ENCODE data around the gene HACE1. TPM values are rescaled to one million over a fixed set of nuclear protein-coding genes. Genes with fewer than 3 reads are reported as not detected.

Gene HACE1
- total RNA-seq, 1 donor = 9.3 TPM

DNA sequence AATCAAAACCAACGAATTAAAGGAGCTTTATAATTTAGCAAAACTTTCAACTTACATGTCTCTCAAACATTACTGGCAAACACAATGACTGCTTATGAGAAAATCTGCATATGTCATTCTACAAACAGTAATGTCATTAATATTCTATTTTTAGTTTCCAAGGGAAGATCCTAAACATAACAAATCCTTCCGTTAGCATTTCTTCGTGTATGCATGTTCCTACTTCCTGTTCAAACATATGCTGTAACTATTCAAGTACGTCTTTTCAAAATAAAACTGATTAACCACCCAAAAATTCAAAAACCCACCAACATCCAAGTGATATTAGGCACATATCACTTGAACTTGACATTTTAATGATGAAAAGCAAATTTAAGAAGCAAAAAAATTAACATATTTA lies 131.3 kb downstream of the HACE1 start:
- Histone ChIP-seq H3K27me3 (ENCODE audit: insufficient read depth, low read length) (no peaks in the 10 kb centered on the region), H3K9me3 (ENCODE audit: low read depth, low read length) (no peaks in the 10 kb centered on the region), H3K4me1 (ENCODE audit: insufficient read depth, low read length) (no peaks in the 10 kb centered on the region), H3K4me3 (ENCODE audit: low read length) (no peak overlapping the region)

DNA sequence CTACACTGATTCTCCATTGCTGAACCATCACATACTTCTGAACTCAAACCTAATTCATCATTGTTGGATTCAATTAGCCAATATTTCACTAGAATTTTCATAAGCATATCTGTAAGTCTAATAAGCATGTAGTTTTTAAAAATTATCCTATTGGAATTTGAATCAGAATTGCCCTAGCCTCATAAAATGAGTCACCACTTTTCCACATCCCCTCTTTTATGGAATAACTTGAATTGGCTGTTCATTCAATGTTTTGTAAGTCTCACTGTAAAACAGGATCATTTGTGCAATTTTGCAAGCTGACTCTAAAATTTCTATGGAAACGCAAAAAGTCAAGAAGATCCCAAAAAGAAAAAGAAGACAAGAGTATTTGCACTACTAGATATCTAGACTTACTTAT lies 141.0 kb downstream of the HACE1 start:
- Histone ChIP-seq H3K4me3 (ENCODE audit: low read length) (no peak overlapping the region), H3K27me3 (ENCODE audit: insufficient read depth, low read length) (no peaks in the 10 kb centered on the region), H3K9me3 (ENCODE audit: low read depth, low read length) (no peaks in the 10 kb centered on the region), H3K4me1 (ENCODE audit: insufficient read depth, low read length) (no peaks in the 10 kb centered on the region)

DNA sequence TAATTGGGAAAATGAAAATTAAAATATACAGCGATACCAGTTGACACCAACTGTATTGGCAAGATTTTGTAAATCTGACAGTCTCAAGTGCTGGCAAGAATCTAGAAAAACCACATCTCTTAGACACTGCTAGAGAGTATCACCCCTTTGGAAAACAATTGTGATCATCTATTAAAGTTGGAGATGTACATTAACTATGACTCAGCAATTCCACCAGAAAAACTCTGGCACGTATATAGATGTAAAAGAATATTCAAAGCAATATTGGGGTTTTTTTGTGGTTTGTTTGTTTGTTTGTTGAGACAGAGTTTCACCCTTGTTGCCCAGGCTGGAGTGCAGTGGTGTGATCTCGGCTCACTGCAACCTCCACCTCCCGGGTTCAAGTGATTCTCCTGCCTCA lies 142.9 kb downstream of the HACE1 start:
- Histone ChIP-seq H3K4me3 (ENCODE audit: low read length) (no peak overlapping the region), H3K27me3 (ENCODE audit: insufficient read depth, low read length) (no peaks in the 10 kb centered on the region), H3K4me1 (ENCODE audit: insufficient read depth, low read length) (no peaks in the 10 kb centered on the region), H3K9me3 (ENCODE audit: low read depth, low read length) (no peaks in the 10 kb centered on the region)

DNA sequence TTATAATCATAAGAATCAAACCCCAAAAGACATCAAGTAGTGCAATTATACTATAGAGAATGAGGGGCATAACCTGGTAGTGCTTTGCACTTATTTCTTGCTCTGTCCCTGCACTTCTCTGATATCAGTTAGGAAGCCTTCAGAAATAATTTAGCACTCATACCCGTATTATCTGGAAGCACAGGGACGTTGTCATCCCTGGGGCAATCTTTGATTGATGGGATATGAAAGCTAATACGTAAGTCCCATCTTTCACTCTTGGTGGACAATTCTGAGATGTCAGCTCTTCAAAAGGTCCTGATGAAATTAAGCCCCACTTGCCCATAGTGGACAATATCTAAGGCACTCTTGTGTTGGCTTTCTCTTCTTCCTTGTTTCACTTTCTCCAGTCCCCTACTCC lies 144.9 kb downstream of the HACE1 start:
- H3K27me3 ChIP-seq (ENCODE audit: insufficient read depth, low read length) = no peaks in the 10 kb centered on the region
- no peaks in the 10 kb centered on the region for H3K4me1 ChIP-seq (ENCODE audit: insufficient read depth, low read length)
- H3K4me3 ChIP-seq (ENCODE audit: low read length) = no peak overlapping the region
- no peaks in the 10 kb centered on the region for H3K9me3 ChIP-seq (ENCODE audit: low read depth, low read length)

DNA sequence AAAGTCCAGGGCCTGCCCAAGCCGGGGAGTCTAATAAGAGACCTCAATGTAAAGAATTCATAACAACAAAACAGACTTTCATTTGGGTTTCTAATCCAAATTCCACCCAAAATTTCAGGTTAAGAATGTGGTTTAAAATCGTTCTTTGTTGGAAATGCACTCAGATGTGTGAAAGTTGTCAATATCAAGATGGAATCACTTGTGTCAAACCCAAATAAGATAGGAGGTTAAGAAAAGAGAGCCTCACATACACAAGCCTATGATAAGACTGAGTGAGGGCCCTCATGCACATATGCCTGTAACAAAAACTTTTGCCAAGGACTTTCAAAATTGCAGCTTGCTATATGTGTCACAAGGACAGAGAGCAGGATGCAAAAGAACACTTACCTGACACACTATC lies 145.7 kb downstream of the HACE1 start:
- H3K4me1 ChIP-seq (ENCODE audit: insufficient read depth, low read length) = no peaks in the 10 kb centered on the region
- no peak overlapping the region for H3K4me3 ChIP-seq (ENCODE audit: low read length)
- no peaks in the 10 kb centered on the region for H3K27me3 ChIP-seq (ENCODE audit: insufficient read depth, low read length)
- H3K9me3 ChIP-seq (ENCODE audit: low read depth, low read length) = no peaks in the 10 kb centered on the region

DNA sequence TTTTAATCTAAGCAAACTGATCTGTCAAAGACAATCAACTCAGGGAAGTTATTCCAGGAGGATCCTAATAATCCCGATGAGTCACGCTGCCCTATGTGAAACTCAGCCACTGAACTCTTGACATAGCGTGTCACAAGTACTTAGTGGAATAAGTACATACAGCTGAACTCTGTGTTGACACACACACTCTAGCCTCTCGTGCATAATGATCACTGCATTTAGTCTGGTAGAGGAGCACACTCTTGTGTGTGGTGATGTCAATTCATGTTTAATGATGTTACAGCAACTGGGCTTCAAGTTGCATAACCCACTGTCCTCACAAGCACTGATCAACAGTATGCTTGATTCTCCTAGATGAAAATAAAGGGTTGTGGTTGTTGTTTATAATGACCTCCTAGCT lies 148.3 kb downstream of the HACE1 start:
- H3K4me3 ChIP-seq (ENCODE audit: low read length) = no peak overlapping the region
- H3K4me1 ChIP-seq (ENCODE audit: insufficient read depth, low read length) = no peaks in the 10 kb centered on the region
- no peaks in the 10 kb centered on the region for H3K27me3 ChIP-seq (ENCODE audit: insufficient read depth, low read length)
- H3K9me3 ChIP-seq (ENCODE audit: low read depth, low read length) = no peaks in the 10 kb centered on the region

DNA sequence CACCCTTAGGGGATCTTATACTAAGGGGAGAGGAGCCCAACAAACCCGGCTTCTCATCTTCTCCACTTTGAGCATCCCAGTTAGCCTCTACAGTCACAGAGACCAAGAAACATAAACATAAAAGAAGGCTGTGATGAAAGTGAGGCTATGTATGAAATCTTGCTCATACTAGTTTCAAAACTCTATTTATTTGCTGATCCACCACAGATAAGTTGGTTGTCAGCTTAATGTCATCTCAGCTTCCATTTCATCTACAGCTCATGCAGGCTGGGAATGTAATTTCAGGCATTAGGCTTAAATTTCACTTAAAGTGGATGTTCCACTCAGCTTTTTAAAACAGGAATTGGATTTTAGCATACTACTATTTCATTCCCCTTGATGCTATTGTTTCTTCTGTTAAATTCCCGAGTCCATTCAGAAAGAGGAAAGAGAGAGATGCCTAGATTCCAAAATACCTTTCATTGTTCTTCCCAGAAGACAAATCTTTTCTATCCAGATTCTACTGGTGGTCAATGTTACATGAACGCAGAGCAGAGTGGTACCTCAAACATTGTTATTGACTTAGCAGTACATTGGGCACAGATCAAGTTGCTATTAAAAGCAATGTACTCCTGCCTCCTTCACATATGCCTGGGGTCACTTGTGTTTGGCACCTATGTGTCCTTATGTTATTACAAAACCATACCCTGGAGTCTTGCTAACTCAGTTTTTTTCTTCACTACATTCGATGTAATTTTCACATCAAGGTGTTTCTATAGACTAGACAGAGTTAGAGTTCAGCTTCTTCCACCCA lies 149.0 kb downstream of the HACE1 start:
- Histone ChIP-seq H3K9me3 (ENCODE audit: low read depth, low read length) (no peaks in the 10 kb centered on the region), H3K27me3 (ENCODE audit: insufficient read depth, low read length) (no peaks in the 10 kb centered on the region), H3K4me3 (ENCODE audit: low read length) (no peak overlapping the region), H3K4me1 (ENCODE audit: insufficient read depth, low read length) (peaks cover 1% of the 10 kb centered on the region)

DNA sequence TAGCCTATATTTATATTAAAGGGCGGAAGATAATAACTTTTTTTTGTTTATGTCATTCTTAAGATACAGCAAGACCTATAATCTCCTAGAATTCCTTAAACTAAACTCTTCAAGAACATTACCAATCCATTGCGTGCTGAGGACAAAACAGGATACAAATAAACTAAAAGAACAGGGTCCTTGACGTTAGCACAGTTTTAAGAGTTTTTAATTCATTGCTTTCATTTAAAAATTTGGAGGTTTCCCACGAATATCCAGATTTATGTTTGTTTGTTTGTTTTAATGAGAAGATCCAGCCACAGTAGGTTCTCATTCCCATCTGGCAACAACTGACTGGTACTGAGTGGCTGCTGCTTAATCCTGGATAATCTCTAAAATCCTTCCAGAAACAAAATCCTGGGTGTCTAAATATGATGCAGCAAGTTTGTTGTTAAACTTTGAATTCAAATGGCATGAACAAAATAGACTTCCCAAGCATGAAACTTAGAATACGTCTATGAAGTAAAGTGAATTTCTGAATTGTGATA lies 153.7 kb downstream of the HACE1 start:
- no peak overlapping the region for H3K4me3 ChIP-seq (ENCODE audit: low read length)
- H3K9me3 ChIP-seq (ENCODE audit: low read depth, low read length) = no peaks in the 10 kb centered on the region
- H3K4me1 ChIP-seq (ENCODE audit: insufficient read depth, low read length) = peaks cover 18% of the 10 kb centered on the region
- H3K27me3 ChIP-seq (ENCODE audit: insufficient read depth, low read length) = no peaks in the 10 kb centered on the region

DNA sequence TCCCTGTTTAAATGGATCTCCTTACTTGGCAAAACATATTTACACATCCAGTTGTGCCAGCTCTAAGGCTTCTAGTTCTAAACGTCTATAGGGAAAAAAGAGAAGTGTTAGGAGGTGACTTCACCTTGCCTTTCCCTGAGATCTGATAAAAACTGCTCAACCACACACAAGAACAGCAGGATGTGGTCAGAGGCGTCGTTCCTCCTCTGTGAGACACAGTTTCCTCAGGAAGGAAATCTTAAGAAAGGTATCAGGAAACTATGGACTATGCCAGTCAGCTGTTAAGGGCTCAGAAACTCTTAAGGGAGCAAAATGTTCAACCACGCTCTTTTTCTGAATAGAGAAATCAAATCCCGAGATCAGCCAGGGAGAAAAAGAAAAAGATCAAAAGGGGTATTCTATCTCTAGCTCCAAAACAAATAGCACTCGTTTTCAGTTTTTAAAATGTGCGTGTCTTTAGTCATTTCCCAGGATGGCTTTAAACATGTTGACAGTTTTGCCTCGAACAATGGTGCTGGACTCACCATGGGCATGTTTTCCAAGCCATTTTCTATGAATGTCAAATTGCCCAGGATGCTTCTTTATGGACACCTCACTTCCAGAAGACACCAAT lies 154.5 kb downstream of the HACE1 start:
- peaks cover 18% of the 10 kb centered on the region for H3K4me1 ChIP-seq (ENCODE audit: insufficient read depth, low read length)
- H3K4me3 ChIP-seq (ENCODE audit: low read length) = no peak overlapping the region
- H3K27me3 ChIP-seq (ENCODE audit: insufficient read depth, low read length) = no peaks in the 10 kb centered on the region
- H3K9me3 ChIP-seq (ENCODE audit: low read depth, low read length) = no peaks in the 10 kb centered on the region

DNA sequence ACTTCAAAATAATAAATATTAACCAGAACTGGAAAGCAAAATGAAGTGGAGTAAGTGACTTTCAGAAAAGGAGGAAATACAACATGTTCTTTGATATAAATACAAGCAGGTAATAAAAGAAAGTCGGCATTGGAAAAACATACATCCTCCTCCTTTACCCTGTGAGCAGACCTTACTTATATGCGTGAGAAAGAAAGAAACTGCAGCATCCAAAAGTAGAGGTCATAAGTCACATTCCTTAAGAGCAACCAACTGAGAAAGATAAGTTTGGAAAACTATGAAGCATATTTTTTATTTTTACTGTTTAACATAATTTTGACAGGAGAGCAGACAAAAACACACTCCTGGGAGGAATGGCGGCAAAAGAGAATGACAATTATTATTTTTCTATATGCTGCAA lies 155.5 kb downstream of the HACE1 start:
- Histone ChIP-seq H3K27me3 (ENCODE audit: insufficient read depth, low read length) (no peaks in the 10 kb centered on the region), H3K4me3 (ENCODE audit: low read length) (no peak overlapping the region), H3K9me3 (ENCODE audit: low read depth, low read length) (no peaks in the 10 kb centered on the region), H3K4me1 (ENCODE audit: insufficient read depth, low read length) (peaks cover 18% of the 10 kb centered on the region)

DNA sequence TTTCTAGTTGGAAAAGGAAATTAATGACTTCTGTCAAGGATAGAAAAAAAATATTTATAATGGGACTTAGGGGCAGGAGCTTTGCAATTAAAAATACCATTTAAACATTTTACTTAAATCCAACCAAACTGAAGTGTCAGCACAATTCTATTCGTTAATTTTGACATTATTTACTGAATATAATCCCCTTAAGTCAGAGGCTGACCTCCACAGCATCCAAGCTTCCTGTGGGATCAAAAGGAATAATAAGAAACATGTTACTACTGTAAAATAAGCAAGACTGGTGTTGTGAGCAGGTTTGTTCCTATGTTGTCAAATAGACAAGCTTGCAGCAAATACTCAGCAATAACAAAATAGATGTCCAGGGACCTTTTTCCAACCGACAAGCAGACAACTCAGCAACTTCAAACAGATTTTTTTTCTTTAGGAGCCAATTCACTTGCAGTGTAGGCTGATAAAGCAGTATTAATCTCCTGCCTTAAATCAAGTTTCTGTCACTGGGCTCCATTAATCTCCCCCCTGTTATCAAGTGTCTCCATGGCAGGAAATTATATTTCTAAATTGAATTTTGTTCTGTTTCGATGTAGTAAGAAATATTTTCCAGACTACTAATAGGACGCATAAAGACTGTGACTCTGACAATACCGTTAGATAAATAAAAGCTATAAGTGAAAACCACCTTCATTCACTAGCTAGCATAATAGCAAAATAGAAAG lies 157.4 kb downstream of the HACE1 start:
- Histone ChIP-seq H3K9me3 (ENCODE audit: low read depth, low read length) (no peaks in the 10 kb centered on the region), H3K4me3 (ENCODE audit: low read length) (no peak overlapping the region), H3K4me1 (ENCODE audit: insufficient read depth, low read length) (peaks cover 18% of the 10 kb centered on the region), H3K27me3 (ENCODE audit: insufficient read depth, low read length) (no peaks in the 10 kb centered on the region)

DNA sequence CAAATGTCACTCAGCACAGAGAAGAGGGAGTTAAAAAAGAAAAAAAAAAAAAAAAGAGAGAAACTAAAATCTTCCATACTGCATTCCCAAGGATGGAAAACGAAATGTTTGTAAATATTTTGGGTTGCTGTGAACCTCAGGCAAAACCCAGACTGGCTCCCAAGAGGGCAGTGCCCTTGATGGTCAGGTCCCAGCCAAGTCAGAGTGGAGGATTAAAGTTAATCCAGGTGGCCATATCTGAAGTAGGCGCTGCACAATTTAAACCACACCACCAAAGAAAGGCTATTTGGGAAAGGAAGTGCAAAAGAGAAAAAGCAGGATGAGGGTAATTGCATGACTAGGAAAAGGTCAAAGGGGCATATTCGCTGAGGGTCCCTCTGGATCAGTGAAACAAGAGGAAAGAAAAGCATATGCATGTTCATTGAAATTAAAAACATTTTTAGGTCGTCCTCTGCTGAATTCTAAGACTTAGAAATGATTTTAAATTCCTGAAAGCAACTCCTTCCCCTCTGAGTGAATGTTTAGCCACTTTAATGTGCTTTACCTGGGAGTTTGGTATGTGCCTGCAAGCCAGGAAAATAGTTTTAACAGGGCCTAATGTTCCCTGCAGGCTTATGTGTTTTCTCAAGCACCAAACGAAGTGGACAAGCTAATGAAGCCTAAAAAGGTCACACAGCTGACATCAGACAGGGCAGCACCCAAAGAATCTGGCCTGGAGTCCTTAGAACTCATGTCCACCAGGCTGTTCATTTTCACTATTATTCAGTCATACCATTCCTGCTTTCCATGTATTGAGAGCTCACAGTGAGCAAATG lies 159.1 kb downstream of the HACE1 start:
- Histone ChIP-seq H3K9me3 (ENCODE audit: low read depth, low read length) (no peaks in the 10 kb centered on the region), H3K4me1 (ENCODE audit: insufficient read depth, low read length) (peaks cover 15% of the 10 kb centered on the region), H3K27me3 (ENCODE audit: insufficient read depth, low read length) (no peaks in the 10 kb centered on the region)

DNA sequence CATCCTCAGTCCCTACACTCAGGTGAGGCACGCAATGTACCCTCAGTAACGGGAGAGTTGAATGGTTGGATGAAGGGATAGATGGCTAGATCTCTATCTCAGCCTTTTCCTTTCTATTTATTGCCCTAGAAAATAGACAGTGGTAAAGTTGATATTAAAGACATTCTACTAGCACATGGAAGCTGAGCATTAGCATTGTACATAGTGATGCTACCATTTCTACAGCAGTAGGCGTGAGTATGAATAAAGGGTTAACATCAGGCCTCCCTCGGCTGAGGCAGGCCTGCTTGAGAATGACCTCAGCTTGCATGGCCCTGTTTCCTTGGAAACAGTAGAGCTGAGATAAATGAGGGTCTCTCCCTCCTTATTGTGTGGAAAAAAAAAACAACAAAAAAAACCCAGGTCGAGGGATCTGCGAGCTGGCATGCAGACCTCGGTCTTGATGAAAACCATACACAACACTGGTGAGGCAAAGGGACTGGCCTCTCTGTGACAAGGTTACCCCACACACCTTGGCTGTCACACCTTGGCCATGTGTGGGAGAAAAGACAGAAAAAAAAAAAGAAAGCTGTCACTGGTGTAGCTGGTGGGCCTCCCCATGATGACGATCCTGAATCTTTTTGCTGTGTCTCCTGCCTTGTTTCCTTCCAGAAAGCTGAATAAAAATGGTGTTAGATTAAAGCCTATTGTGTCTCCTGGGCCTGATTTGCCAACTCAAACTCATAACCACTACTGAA lies 160.0 kb downstream of the HACE1 start:
- H3K4me3 ChIP-seq (ENCODE audit: low read length) = no peak overlapping the region

More for the DNA sequence above, 159.1 kb downstream of the HACE1 start:
- no peak overlapping the region for H3K4me3 ChIP-seq (ENCODE audit: low read length)

DNA sequence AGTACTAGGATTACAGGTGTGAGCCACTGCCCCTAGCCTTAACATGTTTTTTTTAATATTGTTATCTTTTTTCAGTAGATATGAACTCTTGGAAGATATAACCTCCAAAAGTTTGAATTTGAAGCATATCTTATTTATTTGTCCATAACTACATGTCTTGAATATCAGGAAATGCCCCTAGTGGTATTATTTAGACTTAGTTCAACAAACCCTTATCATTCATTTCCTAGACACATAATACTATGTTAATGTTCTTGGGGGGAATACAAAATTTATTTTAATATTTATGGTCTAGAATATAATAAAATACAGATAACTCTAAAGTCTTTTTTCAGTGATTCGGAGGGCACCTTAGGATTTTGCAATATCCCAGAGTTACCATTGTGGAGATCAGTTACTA lies 160.7 kb downstream of the HACE1 start:
- H3K27me3 ChIP-seq (ENCODE audit: insufficient read depth, low read length) = no peaks in the 10 kb centered on the region
- H3K4me3 ChIP-seq (ENCODE audit: low read length) = no peak overlapping the region
- no peaks in the 10 kb centered on the region for H3K9me3 ChIP-seq (ENCODE audit: low read depth, low read length)
- no peaks in the 10 kb centered on the region for H3K4me1 ChIP-seq (ENCODE audit: insufficient read depth, low read length)

More for the DNA sequence above, 160.0 kb downstream of the HACE1 start:
- Histone ChIP-seq H3K27me3 (ENCODE audit: insufficient read depth, low read length) (no peaks in the 10 kb centered on the region), H3K4me1 (ENCODE audit: insufficient read depth, low read length) (peaks cover 7% of the 10 kb centered on the region), H3K9me3 (ENCODE audit: low read depth, low read length) (no peaks in the 10 kb centered on the region)
